GM10847 (cell line): ENCODE measurements around the gene E4F1.

Experiments
- POLR2A ChIP-seq: IDR thresholded peaks from 2 replicates; pipeline ENCODE4 v1.6.1; 2011; ENCODE audit not compliant: insufficient read length; ENCODE audit errors: extremely low read depth

E4F1 gene

GRCh38 chr16:2270070-2270462, 46.7 kb downstream of the E4F1 start:
- no peak for TF ChIP-seq POLR2A

- no peak for TF ChIP-seq POLR2A
Observed at GRCh38 chr16:2270588-2271470, 47.4 kb downstream of the E4F1 start.

- no peak for TF ChIP-seq POLR2A
Observed at GRCh38 chr16:2271848-2272461, 48.6 kb downstream of the E4F1 start.

- TF ChIP-seq POLR2A = no peak
Observed at GRCh38 chr16:2273484-2273883, 50.1 kb downstream of the E4F1 start.

GRCh38 chr16:2273931-2274330, 50.5 kb downstream of the E4F1 start:
- TF ChIP-seq POLR2A = no peak

- no peak for TF ChIP-seq POLR2A
Observed at GRCh38 chr16:2275476-2276367, 52.3 kb downstream of the E4F1 start.

GRCh38 chr16:2276368-2277195, 53.2 kb downstream of the E4F1 start:
- no peak for TF ChIP-seq POLR2A

GRCh38 chr16:2277466-2278271, 54.3 kb downstream of the E4F1 start:
- no peak for TF ChIP-seq POLR2A

- TF ChIP-seq POLR2A = no peak
Observed at GRCh38 chr16:2278272-2278608, 54.8 kb downstream of the E4F1 start.

GRCh38 chr16:2278956-2279800, 55.8 kb downstream of the E4F1 start:
- no peak for TF ChIP-seq POLR2A

- TF ChIP-seq POLR2A = no peak
Observed at GRCh38 chr16:2280461-2280860, 57.1 kb downstream of the E4F1 start.

GRCh38 chr16:2280981-2281542, 57.7 kb downstream of the E4F1 start:
- no peak for TF ChIP-seq POLR2A

GRCh38 chr16:2282262-2282661, 58.9 kb downstream of the E4F1 start:
- no peak for TF ChIP-seq POLR2A
